ENCODE data around the gene IMPA2. TPM values are rescaled to one million over a fixed set of nuclear protein-coding genes. Genes with fewer than 3 reads are reported as not detected.

The IMPA2 gene
- total and polyA plus RNA-seq, 2 donors, result 9.1 to 19.5 TPM

GRCh38 chr18:12043811-12044210 is 62.5 kb downstream of the IMPA2 start:
- H3K4me3 ChIP-seq (ENCODE audit: low read length in 2 of 2), result no peak overlapping the region
- H3K4me1 ChIP-seq (ENCODE audit: control insufficient read depth in 2 of 2, insufficient read depth in 2 of 2, low read length in 2 of 2), result peaks cover 0 to under 1% of the 10 kb centered on the region in 2 donors
- peaks cover under 1 to 7% of the 10 kb centered on the region in 2 donors for H3K27me3 ChIP-seq (ENCODE audit: control insufficient read depth in 2 of 2, insufficient read depth in 1 of 2, low read length in 1 of 2)
- no peak overlapping the region for H3K27ac ChIP-seq (ENCODE audit: low read depth in 1 of 2, low read length in 1 of 2)
- no peaks in the 10 kb centered on the region for H3K36me3 ChIP-seq (ENCODE audit: control insufficient read depth in 2 of 2, insufficient read depth in 2 of 2, low read length in 1 of 2)
- 82% methylated on average over 7 of the region's 7 CpGs for WGBS
- H3K9me3 ChIP-seq (ENCODE audit: control insufficient read depth in 2 of 2, insufficient read depth in 1 of 2, low read length in 1 of 2), result no peaks in the 10 kb centered on the region
- no peak for DNase-seq (ENCODE audit: low read depth in 6 of 9, low spot score in 9 of 9)

GRCh38 chr18:12044591-12044990 is 63.3 kb downstream of the IMPA2 start:
- H3K27ac ChIP-seq (ENCODE audit: low read depth in 1 of 2, low read length in 1 of 2), result no peak overlapping the region
- H3K4me3 ChIP-seq (ENCODE audit: low read length in 2 of 2), result no peak overlapping the region
- no peak for DNase-seq (ENCODE audit: low read depth in 6 of 9, low spot score in 9 of 9)
- H3K4me1 ChIP-seq (ENCODE audit: control insufficient read depth in 2 of 2, insufficient read depth in 2 of 2, low read length in 2 of 2), result no peaks in the 10 kb centered on the region
- H3K27me3 ChIP-seq (ENCODE audit: control insufficient read depth in 2 of 2, insufficient read depth in 1 of 2, low read length in 1 of 2), result peaks cover 0 to 1% of the 10 kb centered on the region in 2 donors
- no peaks in the 10 kb centered on the region for H3K36me3 ChIP-seq (ENCODE audit: control insufficient read depth in 2 of 2, insufficient read depth in 2 of 2, low read length in 1 of 2)
- 78% methylated on average over 5 of the region's 5 CpGs for WGBS
- H3K9me3 ChIP-seq (ENCODE audit: control insufficient read depth in 2 of 2, insufficient read depth in 1 of 2, low read length in 1 of 2), result no peaks in the 10 kb centered on the region

GRCh38 chr18:12046046-12046750 is 64.9 kb downstream of the IMPA2 start:
- H3K36me3 ChIP-seq (ENCODE audit: control insufficient read depth in 2 of 2, insufficient read depth in 2 of 2, low read length in 1 of 2), result no peaks in the 10 kb centered on the region
- DNase-seq (ENCODE audit: low read depth in 6 of 9, low spot score in 9 of 9), result no peak
- WGBS, result 87% methylated on average over 15 of the region's 15 CpGs
- no peaks in the 10 kb centered on the region for H3K9me3 ChIP-seq (ENCODE audit: control insufficient read depth in 2 of 2, insufficient read depth in 1 of 2, low read length in 1 of 2)
- no peak overlapping the region for H3K27ac ChIP-seq (ENCODE audit: low read depth in 1 of 2, low read length in 1 of 2)
- no peaks in the 10 kb centered on the region for H3K4me1 ChIP-seq (ENCODE audit: control insufficient read depth in 2 of 2, insufficient read depth in 2 of 2, low read length in 2 of 2)
- H3K4me3 ChIP-seq (ENCODE audit: low read length in 2 of 2), result no peak overlapping the region
- H3K27me3 ChIP-seq (ENCODE audit: control insufficient read depth in 2 of 2, insufficient read depth in 1 of 2, low read length in 1 of 2), result no peaks in the 10 kb centered on the region

GRCh38 chr18:12046751-12047335 is 65.5 kb downstream of the IMPA2 start:
- WGBS, result 96% methylated on average over 12 of the region's 12 CpGs

GRCh38 chr18:12048010-12048826 is 66.9 kb downstream of the IMPA2 start:
- DNase-seq (ENCODE audit: low read depth in 6 of 9, low spot score in 9 of 9), result no peak
- H3K27ac ChIP-seq (ENCODE audit: low read depth in 1 of 2, low read length in 1 of 2), result no peak overlapping the region
- H3K9me3 ChIP-seq (ENCODE audit: control insufficient read depth in 2 of 2, insufficient read depth in 1 of 2, low read length in 1 of 2), result no peaks in the 10 kb centered on the region
- H3K27me3 ChIP-seq (ENCODE audit: control insufficient read depth in 2 of 2, insufficient read depth in 1 of 2, low read length in 1 of 2), result no peaks in the 10 kb centered on the region
- WGBS, result 97% methylated on average over 20 of the region's 20 CpGs
- H3K36me3 ChIP-seq (ENCODE audit: control insufficient read depth in 2 of 2, insufficient read depth in 2 of 2, low read length in 1 of 2), result no peaks in the 10 kb centered on the region
- H3K4me3 ChIP-seq (ENCODE audit: low read length in 2 of 2), result no peak overlapping the region
- no peaks in the 10 kb centered on the region for H3K4me1 ChIP-seq (ENCODE audit: control insufficient read depth in 2 of 2, insufficient read depth in 2 of 2, low read length in 2 of 2)

More at GRCh38 chr18:12046751-12047335, 65.5 kb downstream of the IMPA2 start:
- H3K36me3 ChIP-seq (ENCODE audit: control insufficient read depth in 2 of 2, insufficient read depth in 2 of 2, low read length in 1 of 2), result no peaks in the 10 kb centered on the region
- H3K4me1 ChIP-seq (ENCODE audit: control insufficient read depth in 2 of 2, insufficient read depth in 2 of 2, low read length in 2 of 2), result no peaks in the 10 kb centered on the region
- H3K9me3 ChIP-seq (ENCODE audit: control insufficient read depth in 2 of 2, insufficient read depth in 1 of 2, low read length in 1 of 2), result no peaks in the 10 kb centered on the region
- H3K27me3 ChIP-seq (ENCODE audit: control insufficient read depth in 2 of 2, insufficient read depth in 1 of 2, low read length in 1 of 2), result no peaks in the 10 kb centered on the region
- no peak overlapping the region for H3K4me3 ChIP-seq (ENCODE audit: low read length in 2 of 2)
- no peak for DNase-seq (ENCODE audit: low read depth in 6 of 9, low spot score in 9 of 9)
- no peak overlapping the region for H3K27ac ChIP-seq (ENCODE audit: low read depth in 1 of 2, low read length in 1 of 2)

GRCh38 chr18:12048827-12049175 is 67.5 kb downstream of the IMPA2 start:
- no peak for DNase-seq (ENCODE audit: low read depth in 6 of 9, low spot score in 9 of 9)
- no peak overlapping the region for H3K27ac ChIP-seq (ENCODE audit: low read depth in 1 of 2, low read length in 1 of 2)
- no peaks in the 10 kb centered on the region for H3K27me3 ChIP-seq (ENCODE audit: control insufficient read depth in 2 of 2, insufficient read depth in 1 of 2, low read length in 1 of 2)
- WGBS, result 81% methylated on average over 2 of the region's 2 CpGs
- H3K4me1 ChIP-seq (ENCODE audit: control insufficient read depth in 2 of 2, insufficient read depth in 2 of 2, low read length in 2 of 2), result no peaks in the 10 kb centered on the region
- H3K4me3 ChIP-seq (ENCODE audit: low read length in 2 of 2), result no peak overlapping the region
- H3K9me3 ChIP-seq (ENCODE audit: control insufficient read depth in 2 of 2, insufficient read depth in 1 of 2, low read length in 1 of 2), result no peaks in the 10 kb centered on the region
- H3K36me3 ChIP-seq (ENCODE audit: control insufficient read depth in 2 of 2, insufficient read depth in 2 of 2, low read length in 1 of 2), result no peaks in the 10 kb centered on the region

- no peak overlapping the region for H3K4me3 ChIP-seq (ENCODE audit: low read length in 2 of 2)
- H3K4me1 ChIP-seq (ENCODE audit: control insufficient read depth in 2 of 2, insufficient read depth in 2 of 2, low read length in 2 of 2), result no peaks in the 10 kb centered on the region
- H3K27ac ChIP-seq (ENCODE audit: low read depth in 1 of 2, low read length in 1 of 2), result no peak overlapping the region
- 72% methylated on average over 9 of the region's 9 CpGs for WGBS
- peak in 1 of 9 donors; percentile 16 for DNase-seq (ENCODE audit: low read depth in 6 of 9, low spot score in 9 of 9)
- H3K36me3 ChIP-seq (ENCODE audit: control insufficient read depth in 2 of 2, insufficient read depth in 2 of 2, low read length in 1 of 2), result no peaks in the 10 kb centered on the region
- H3K9me3 ChIP-seq (ENCODE audit: control insufficient read depth in 2 of 2, insufficient read depth in 1 of 2, low read length in 1 of 2), result no peaks in the 10 kb centered on the region
- H3K27me3 ChIP-seq (ENCODE audit: control insufficient read depth in 2 of 2, insufficient read depth in 1 of 2, low read length in 1 of 2), result no peaks in the 10 kb centered on the region
These were observed 68.9 kb downstream of the IMPA2 start for GRCh38 chr18:12049978-12050811.

GRCh38 chr18:12052866-12053265 is 71.6 kb downstream of the IMPA2 start:
- no peak overlapping the region for H3K27ac ChIP-seq (ENCODE audit: low read depth in 1 of 2, low read length in 1 of 2)
- no peaks in the 10 kb centered on the region for H3K27me3 ChIP-seq (ENCODE audit: control insufficient read depth in 2 of 2, insufficient read depth in 1 of 2, low read length in 1 of 2)
- H3K36me3 ChIP-seq (ENCODE audit: control insufficient read depth in 2 of 2, insufficient read depth in 2 of 2, low read length in 1 of 2), result no peaks in the 10 kb centered on the region
- DNase-seq (ENCODE audit: low read depth in 6 of 9, low spot score in 9 of 9), result no peak
- no peaks in the 10 kb centered on the region for H3K4me1 ChIP-seq (ENCODE audit: control insufficient read depth in 2 of 2, insufficient read depth in 2 of 2, low read length in 2 of 2)
- no peaks in the 10 kb centered on the region for H3K9me3 ChIP-seq (ENCODE audit: control insufficient read depth in 2 of 2, insufficient read depth in 1 of 2, low read length in 1 of 2)
- WGBS, result 88% methylated on average over 3 of the region's 3 CpGs
- H3K4me3 ChIP-seq (ENCODE audit: low read length in 2 of 2), result no peak overlapping the region

Measured in thymus (tissue), 11 donors.